Activated T-cell treated with anti-CD3 and anti-CD28 coated beads, Interleukin-2, amount 50 U/mL, for 48 hours (primary cell): Measurements from ENCODE around the gene NCK1.

Experiments used
- DNase-seq, 2 experiments: peaks; one replicate each; pipeline ENCODE4 v3.0.0-alpha.2; 2020

Gene NCK1

GRCh38 chr3:136989781-136990524 is 127.9 kb downstream of the NCK1 start:
- DNase-seq: no peak

GRCh38 chr3:136990826-136991225 is 128.8 kb downstream of the NCK1 start:
- no peak for DNase-seq

- no peak for DNase-seq
Measured at GRCh38 chr3:136992115-136992514, 130.1 kb downstream of the NCK1 start.

DNA sequence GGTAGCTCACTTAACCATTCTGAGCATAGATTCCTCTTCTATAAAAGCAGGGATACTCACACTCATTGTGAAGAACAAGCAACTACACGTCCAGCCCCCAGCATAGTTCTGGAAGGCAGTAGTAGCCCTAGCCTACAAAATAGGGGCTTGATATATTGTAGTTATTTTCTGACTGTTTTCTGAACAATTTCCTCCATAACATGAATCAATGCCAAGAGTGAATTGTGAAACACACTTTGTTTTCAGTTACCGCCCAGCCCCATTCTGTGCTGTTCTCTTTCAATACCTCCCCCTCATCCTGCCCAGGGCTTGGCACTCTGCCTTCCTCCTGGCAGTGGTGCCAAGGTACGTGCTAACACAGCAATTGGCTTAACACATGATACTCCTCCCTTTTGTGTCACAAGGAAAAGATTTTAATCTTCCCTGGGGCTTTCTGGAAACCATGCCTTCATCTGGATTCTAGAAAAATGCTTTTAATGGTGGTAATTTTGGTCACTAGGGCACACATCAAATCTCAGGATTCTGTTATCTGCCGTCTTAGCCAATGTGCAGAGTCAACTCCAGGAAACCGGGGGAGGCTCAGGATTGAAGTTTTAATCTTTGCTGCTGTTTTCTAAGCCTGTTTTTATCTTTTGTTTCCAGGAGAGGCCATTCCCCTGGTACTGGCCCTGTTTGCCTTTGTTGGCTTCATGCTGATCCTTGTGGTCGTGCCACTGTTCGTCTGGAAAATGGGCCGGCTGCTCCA is 132.9 kb downstream of the NCK1 start:
- DNase-seq: no peak

- DNase-seq: no peak
Measured at GRCh38 chr3:136995652-136996051, 133.6 kb downstream of the NCK1 start.
